ENCODE data around the gene EZR. TPM values are rescaled to one million over a fixed set of nuclear protein-coding genes. Genes with fewer than 3 reads are reported as not detected.

EZR gene
- total RNA-seq, 6 experiments from 2014 or later: 118 to 183 (median 178) TPM

DNA sequence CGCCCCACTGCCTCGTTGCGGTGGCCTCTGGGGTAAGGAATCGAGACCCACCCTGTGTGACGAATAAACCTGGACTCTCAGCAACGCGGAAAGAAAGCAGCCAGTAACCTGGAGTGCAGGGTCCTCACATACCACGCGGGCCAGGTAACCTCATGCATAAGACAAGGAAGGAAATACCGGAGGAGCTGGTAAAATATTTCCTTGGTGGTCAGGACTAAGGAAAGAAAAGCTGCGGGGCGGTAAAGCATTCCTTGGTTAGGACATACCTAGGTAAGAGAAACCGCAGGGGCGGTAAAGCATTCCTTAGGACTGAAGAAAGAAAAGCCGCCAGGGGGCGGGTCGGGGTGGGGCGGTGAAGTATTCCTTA, 88.6 kb downstream of the EZR start:
- DNase-seq: no peak
- H3K4me3 Mint-ChIP-seq: no peak overlapping the region
- no peak overlapping the region for H3K27ac Mint-ChIP-seq
- peaks cover 9% of the 10 kb centered on the region for H3K9me3 Mint-ChIP-seq
- TF ChIP-seq, protein P1, sequence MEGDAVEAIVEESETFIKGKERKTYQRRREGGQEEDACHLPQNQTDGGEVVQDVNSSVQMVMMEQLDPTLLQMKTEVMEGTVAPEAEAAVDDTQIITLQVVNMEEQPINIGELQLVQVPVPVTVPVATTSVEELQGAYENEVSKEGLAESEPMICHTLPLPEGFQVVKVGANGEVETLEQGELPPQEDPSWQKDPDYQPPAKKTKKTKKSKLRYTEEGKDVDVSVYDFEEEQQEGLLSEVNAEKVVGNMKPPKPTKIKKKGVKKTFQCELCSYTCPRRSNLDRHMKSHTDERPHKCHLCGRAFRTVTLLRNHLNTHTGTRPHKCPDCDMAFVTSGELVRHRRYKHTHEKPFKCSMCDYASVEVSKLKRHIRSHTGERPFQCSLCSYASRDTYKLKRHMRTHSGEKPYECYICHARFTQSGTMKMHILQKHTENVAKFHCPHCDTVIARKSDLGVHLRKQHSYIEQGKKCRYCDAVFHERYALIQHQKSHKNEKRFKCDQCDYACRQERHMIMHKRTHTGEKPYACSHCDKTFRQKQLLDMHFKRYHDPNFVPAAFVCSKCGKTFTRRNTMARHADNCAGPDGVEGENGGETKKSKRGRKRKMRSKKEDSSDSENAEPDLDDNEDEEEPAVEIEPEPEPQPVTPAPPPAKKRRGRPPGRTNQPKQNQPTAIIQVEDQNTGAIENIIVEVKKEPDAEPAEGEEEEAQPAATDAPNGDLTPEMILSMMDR (IDR thresholded peaks at IDR 0.05): no peak
- H3K27me3 Mint-ChIP-seq (ENCODE audit: insufficient read depth): no peaks in the 10 kb centered on the region; the same call in 1 of the 2 replicates
- H3K4me1 Mint-ChIP-seq (ENCODE audit: low read depth): no peaks in the 10 kb centered on the region
- H3K36me3 Mint-ChIP-seq (ENCODE audit: low read depth): peaks cover 17% of the 10 kb centered on the region; the same call in 1 of the 2 replicates

DNA sequence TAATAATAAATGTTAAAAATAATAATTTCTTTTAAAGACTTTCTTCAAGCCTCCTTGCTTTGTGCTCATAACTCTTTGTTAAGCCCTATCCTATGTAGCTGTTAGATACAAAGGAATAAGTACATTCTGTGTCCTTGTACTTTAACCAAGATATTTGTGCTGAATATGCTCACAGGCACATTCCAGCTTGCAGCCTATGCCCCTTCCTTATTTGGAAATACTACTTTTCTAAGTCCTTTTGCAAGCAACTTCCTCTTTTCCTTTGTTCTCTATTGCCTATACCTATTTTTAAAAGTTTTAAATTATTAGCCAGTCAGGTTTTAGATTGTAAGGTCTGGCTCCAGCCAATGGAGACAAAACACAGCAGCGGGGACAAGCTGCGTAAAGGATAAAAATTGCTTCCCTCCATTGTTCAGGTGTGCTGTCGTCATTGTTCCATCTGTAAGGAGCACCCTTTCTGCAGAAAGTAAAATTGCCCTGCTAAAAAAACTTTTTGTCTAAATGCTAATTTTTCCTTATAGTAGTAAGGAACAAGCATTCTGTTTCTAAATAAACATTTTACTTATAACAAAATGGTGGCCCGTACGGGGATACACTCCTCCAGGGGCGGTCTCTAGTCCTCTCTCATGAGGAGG, 89.1 kb downstream of the EZR start:
- TF ChIP-seq, protein P1 (IDR thresholded peaks at IDR 0.05): no peak
- Mint-ChIP-seq H3K36me3 (ENCODE audit: low read depth) (peaks cover 17% of the 10 kb centered on the region; the same call in 1 of the 2 replicates), H3K27ac (no peak overlapping the region), H3K9me3 (peaks cover 9% of the 10 kb centered on the region), H3K27me3 (ENCODE audit: insufficient read depth) (no peaks in the 10 kb centered on the region; the same call in 1 of the 2 replicates), H3K4me1 (ENCODE audit: low read depth) (no peaks in the 10 kb centered on the region), H3K4me3 (no peak overlapping the region)
- DNase-seq: no peak

DNA sequence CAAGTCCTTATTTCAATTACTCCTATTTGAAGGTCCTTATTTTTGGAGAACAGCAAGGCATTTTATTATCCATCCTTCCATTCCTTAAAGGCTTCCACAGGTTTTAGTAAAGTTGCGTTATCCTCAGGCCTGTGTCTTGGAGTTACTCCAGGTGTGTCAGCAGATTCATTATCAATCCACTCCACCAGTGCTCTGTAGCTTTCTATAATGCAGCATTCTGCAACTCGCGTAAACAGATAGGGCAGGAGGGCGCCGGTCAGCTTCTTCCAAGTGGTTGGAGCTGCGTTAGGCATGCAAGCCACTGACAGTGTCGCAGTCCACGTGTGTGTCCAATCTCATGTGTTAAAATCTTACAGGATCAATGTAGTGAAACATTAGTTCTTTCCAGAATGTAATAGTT, 93.5 kb downstream of the EZR start:
- DNase-seq: no peak
- Mint-ChIP-seq H3K4me1 (ENCODE audit: low read depth) (peaks cover 16% of the 10 kb centered on the region), H3K9me3 (no peaks in the 10 kb centered on the region), H3K27me3 (ENCODE audit: insufficient read depth) (no peaks in the 10 kb centered on the region; the same call in 1 of the 2 replicates), H3K36me3 (ENCODE audit: low read depth) (no peaks in the 10 kb centered on the region), H3K4me3 (no peak overlapping the region), H3K27ac (no peak overlapping the region)
- TF ChIP-seq, protein P1 (IDR thresholded peaks at IDR 0.05): no peak

DNA sequence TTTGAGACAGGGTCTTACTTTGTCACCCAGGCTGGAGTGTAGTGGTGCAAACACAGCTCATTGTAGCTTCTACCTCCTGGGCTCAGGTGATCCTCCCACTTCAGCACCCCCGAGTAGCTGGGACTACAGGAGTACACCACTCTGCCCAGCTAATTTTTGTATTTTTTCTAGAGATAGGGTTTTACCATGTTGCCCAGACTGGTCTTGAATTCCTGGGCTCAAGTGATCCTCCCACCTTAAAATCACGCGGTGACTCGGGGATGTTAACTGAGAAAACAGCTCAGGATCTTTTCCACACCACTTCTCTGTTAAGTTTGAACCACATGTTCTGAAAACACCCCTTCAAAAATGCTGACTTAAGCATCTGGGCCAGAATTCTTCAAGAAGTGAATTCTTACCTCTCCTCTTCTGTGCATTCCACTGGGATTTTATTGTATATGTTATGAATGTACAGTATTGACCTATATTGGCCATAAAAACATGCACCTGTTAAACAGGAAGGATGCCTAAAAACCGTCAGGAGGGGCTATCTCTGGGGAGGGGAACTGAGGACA, 96.9 kb downstream of the EZR start:
- TF ChIP-seq, protein P1 (IDR thresholded peaks at IDR 0.05): no peak
- Mint-ChIP-seq H3K27me3 (ENCODE audit: insufficient read depth) (no peaks in the 10 kb centered on the region), H3K4me3 (no peak overlapping the region), H3K9me3 (no peaks in the 10 kb centered on the region), H3K4me1 (ENCODE audit: low read depth) (peaks cover 23% of the 10 kb centered on the region), H3K27ac (no peak overlapping the region), H3K36me3 (ENCODE audit: low read depth) (peaks cover 5% of the 10 kb centered on the region; the same call in 1 of the 2 replicates)
- DNase-seq: no peak

DNA sequence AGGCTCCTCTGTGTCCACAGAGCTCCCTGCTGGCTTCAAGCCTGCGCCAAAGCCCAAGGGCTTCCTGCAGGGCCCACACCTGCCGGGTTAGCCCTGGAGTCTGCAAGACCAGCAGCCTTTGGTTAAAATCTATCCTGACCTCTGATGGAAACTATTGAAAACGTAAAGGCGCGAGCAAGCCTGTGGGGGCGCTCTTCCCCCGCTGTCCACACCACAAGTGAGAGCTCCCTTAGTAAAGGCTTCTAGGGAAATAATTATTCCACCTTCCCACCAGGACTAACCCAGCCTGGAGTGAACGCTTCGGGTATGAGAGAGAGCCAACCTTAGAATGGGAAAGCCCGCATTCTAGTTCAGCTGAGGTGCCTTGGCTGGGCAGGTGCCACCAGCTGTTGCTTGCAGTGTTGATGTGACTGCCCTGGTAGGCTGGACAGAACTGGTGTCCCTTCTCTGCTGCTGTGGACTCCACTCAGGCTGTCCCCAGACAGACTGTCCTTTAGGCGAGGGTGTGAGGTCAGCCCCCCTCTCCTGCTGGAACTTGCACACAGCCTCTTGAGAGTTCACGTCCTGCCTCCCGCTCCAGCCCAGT, 100.6 kb downstream of the EZR start:
- H3K4me1 Mint-ChIP-seq (ENCODE audit: low read depth): peaks cover 23% of the 10 kb centered on the region
- no peaks in the 10 kb centered on the region for H3K27me3 Mint-ChIP-seq (ENCODE audit: insufficient read depth)
- H3K27ac Mint-ChIP-seq: no peak overlapping the region
- H3K36me3 Mint-ChIP-seq (ENCODE audit: low read depth): peaks cover 5% of the 10 kb centered on the region; the same call in 1 of the 2 replicates
- no peaks in the 10 kb centered on the region for H3K9me3 Mint-ChIP-seq
- H3K4me3 Mint-ChIP-seq: no peak overlapping the region
- DNase-seq: no peak
- TF ChIP-seq, protein P1 (IDR thresholded peaks at IDR 0.05): peak; percentile 80
